ENCODE measurements around the gene RHO. TPM values are rescaled to one million over a fixed set of nuclear protein-coding genes. Genes with fewer than 3 reads are reported as not detected.

Gene RHO
- total RNA-seq, result not detected in 2 replicates

GRCh38 chr3:129528589-129529100 lies at the start of gene RHO:
Gene RHO, plus strand, starts transcription at chr3:129528639. Its CDS starts 95 bp downstream, at chr3:129528734.

GRCh38 chr3:129543156-129543790 lies 14.8 kb downstream of the RHO start, which contains the start of gene H1-8:
Gene H1-8, plus strand, starts transcription at chr3:129543175. Its CDS starts 44 bp downstream, at chr3:129543219.

Other genes with a start within 250 kb of the RHO start
- 45.1 and 50.8 TPM in 2 replicates for gene HMCES, start 249.8 kb upstream of the RHO start, total RNA-seq
- gene EFCAB12, start 100.0 kb upstream of the RHO start, total RNA-seq, result not detected in 2 replicates
- gene MBD4, start 88.7 kb upstream of the RHO start, total RNA-seq, result 18.1 and 22.7 TPM in 2 replicates
- 10.5 and 11.5 TPM in 2 replicates for gene IFT122, start 88.4 kb upstream of the RHO start, total RNA-seq
- gene H1-8, start 14.5 kb downstream of the RHO start, total RNA-seq, result not detected in 2 replicates
- gene PLXND1, start 78.0 kb downstream of the RHO start, total RNA-seq, result 0.47 and 0.76 TPM in 2 replicates

All from hair follicular keratinocyte (primary cell).